Measurements from ENCODE around the gene CHST8. TPM values are rescaled to one million over a fixed set of nuclear protein-coding genes. Genes with fewer than 3 reads are reported as not detected.

Gene CHST8
- total RNA-seq, 1 experiment from 2014 or later = 0.79 TPM

DNA sequence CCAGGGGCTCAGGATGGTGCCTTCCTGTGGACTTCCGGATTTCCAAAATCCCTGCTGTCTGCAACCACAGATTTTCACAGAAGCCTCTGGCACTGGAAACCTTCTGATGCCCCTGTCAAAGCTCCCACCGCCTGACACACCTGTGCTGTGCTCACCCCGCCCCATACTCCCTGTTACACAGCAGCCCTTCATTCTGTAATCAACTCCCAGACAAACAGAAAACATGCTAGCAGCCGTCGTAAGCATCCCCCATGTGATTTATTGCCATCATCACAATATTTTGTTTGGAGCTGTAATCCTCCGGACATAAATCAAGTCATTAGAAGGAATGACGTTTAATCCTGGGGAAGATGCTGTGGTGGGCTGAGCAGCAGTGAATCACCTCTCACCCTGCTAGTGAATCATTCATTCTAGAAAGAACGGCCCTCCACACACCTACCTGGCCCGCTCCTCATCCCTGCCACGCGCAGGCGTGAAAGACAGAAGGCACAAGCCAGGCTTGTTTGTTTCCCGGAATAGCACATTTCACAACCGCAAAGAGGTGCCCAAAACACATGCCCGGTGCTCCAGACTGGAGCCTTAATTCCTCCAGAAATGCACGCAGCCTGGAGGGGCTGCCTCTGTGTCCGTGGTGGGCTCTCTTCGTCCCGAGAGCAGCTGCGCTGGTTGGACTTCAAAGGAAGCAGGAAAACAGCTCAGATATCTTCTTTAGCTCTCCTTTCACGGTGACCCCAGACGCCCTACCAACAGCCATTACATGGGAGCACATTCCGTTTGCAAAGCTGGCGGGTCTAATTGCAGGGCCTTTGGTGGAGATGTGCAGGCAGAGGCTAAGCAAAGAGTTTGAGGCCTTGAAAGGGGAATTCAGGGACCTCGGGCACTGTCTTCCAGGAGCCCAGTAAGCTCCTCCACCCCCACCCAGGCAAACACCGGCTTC, 133.6 kb downstream of the CHST8 start:
- no peak for DNase-seq (ENCODE audit: low read depth, low spot score)
- in situ Hi-C loops (cut with HindIII; ENCODE audit: low pct_unique_long_range_greater_than_20kb, low sequenced_read_pairs) = no loop called here

DNA sequence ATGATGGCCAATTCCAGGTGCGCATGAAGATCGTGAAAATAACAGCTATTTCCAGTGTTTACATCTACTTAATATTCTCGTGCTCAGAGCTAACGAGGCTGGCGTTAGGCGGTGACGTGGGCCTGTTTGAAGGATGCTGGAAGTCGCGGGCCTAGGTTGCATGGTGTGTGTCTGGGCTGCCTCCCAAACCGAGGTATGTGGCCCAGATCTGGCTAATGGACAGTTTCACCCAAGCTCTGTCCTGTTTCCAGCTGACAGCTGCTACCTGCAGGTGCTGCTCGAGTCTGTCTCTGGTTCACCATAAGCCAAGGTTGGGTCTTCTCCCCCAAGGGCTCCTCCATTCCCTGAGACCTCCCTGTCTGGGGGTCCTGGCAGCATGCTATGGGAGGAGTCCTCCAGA, 134.4 kb downstream of the CHST8 start:
- in situ Hi-C loops (cut with HindIII; ENCODE audit: low pct_unique_long_range_greater_than_20kb, low sequenced_read_pairs) = no loop called here
- DNase-seq (ENCODE audit: low read depth, low spot score) = no peak

GRCh38 chr19:33758541-33759013, 136.8 kb downstream of the CHST8 start:
- in situ Hi-C loops (cut with HindIII; ENCODE audit: low pct_unique_long_range_greater_than_20kb, low sequenced_read_pairs) = no loop called here
- no peak for DNase-seq (ENCODE audit: low read depth, low spot score)

- no peak for DNase-seq (ENCODE audit: low read depth, low spot score)
- in situ Hi-C loops (cut with HindIII; ENCODE audit: low pct_unique_long_range_greater_than_20kb, low sequenced_read_pairs) = no loop called here
Measured at GRCh38 chr19:33759356-33759755, 137.6 kb downstream of the CHST8 start.

GRCh38 chr19:33763633-33764371, 142.0 kb downstream of the CHST8 start:
- DNase-seq (ENCODE audit: low read depth, low spot score) = no peak
- in situ Hi-C loops (cut with HindIII; ENCODE audit: low pct_unique_long_range_greater_than_20kb, low sequenced_read_pairs) = no loop called here

DNA sequence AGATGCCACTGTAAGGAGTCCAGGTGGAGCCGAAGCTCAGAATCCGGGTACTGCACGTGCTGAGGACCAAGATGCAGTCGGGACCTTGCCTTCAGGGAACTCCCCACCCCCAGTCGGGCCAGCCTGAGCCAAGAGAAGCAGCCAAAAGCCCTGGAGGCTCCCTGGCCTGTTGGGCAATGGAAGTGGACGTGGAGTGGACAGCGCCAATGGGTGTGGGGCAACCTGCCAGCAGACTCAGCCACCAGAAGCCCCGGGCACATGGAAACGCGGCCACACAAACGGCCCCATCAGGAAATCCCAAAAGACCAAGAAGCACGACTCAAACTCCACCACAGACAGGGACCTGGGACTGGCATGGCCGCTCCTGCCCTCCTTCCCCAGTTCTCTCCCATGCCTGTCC, 144.9 kb downstream of the CHST8 start:
- in situ Hi-C loops (cut with HindIII; ENCODE audit: low pct_unique_long_range_greater_than_20kb, low sequenced_read_pairs) = no loop called here

GRCh38 chr19:33767898-33768413, 146.2 kb downstream of the CHST8 start:
- in situ Hi-C loops (cut with HindIII; ENCODE audit: low pct_unique_long_range_greater_than_20kb, low sequenced_read_pairs) = no loop called here
- peak; percentile 43 for DNase-seq (ENCODE audit: low read depth, low spot score)

More for the DNA sequence above, 144.9 kb downstream of the CHST8 start:
- DNase-seq (ENCODE audit: low read depth, low spot score) = no peak

DNA sequence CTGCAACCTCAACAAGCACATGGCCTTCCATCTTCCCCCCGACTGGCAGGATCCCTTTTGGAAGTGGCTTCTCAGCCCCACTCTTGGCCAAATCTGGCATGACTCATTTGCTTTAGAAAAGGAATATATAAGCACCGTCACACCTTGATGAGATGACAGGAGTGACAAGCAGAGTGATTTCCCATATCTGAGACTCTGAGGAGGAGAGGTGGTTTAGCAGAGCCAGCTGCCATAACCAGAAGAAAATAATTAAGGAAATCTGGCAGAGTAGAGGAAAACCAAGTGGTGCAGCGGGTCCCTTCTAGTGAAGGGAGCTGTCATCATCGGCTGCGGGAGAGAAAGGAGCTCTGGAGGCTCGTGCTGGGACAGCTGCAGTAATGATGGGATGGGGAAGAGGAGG, 147.5 kb downstream of the CHST8 start:
- no peak for DNase-seq (ENCODE audit: low read depth, low spot score)
- in situ Hi-C loops (cut with HindIII; ENCODE audit: low pct_unique_long_range_greater_than_20kb, low sequenced_read_pairs) = no loop called here

DNA sequence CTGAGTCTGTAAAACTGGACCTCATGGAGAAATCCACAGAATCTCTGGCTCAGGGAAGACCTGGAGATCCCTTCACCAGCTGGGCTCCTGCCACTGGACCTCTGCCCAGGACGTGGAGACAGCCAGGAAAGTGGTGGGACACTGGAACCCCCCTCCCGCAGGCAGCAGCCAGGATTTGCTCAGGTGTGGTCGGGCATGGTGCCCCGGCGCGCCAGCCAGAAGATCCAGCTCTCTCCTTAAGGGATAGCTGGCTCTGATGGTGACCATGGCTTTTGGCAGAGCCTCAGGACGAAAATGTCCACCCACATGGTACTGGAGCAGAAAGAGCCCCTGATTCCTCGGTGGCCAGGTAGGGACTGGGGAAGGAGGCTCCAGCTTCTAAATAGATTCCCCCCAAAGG, 148.4 kb downstream of the CHST8 start:
- in situ Hi-C loops (cut with HindIII; ENCODE audit: low pct_unique_long_range_greater_than_20kb, low sequenced_read_pairs) = no loop called here
- no peak for DNase-seq (ENCODE audit: low read depth, low spot score)

DNA sequence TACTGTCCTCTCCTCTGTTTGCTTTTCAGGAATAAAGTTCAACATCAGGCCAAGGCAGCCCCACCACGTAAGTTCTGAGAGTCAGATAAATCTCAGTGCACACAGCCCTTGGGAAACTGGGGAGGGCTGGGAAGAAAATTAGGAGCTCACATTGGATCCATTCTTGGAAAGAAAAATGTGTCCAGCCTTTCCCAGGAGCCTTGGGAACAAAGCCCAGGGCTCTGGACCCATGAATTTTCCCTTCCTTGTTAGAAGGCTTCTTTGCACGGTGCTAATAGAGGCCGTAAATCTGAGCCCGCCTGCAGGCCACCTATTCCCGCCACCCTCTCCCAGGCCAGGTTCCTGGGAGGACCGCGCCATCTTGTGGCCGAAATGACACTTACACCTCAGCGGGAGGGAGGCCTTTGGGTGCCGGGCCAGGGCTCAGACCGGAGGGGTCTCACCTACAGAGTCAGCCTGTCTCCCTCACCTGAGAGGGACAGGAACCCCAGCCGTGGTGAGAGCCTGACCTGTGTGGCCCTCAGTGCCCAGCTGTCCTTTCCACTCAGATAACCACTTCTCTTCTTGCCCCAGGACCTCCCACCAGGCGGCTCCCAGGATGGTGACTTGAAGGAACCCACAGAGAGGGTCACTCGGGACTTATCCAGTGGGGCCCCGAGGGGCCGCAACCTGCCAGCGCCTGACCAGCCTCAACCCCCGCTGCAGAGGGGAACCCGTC, 149.8 kb downstream of the CHST8 start:
- in situ Hi-C loops (cut with HindIII; ENCODE audit: low pct_unique_long_range_greater_than_20kb, low sequenced_read_pairs) = no loop called here
- peak; percentile 75 for DNase-seq (ENCODE audit: low read depth, low spot score)

DNA sequence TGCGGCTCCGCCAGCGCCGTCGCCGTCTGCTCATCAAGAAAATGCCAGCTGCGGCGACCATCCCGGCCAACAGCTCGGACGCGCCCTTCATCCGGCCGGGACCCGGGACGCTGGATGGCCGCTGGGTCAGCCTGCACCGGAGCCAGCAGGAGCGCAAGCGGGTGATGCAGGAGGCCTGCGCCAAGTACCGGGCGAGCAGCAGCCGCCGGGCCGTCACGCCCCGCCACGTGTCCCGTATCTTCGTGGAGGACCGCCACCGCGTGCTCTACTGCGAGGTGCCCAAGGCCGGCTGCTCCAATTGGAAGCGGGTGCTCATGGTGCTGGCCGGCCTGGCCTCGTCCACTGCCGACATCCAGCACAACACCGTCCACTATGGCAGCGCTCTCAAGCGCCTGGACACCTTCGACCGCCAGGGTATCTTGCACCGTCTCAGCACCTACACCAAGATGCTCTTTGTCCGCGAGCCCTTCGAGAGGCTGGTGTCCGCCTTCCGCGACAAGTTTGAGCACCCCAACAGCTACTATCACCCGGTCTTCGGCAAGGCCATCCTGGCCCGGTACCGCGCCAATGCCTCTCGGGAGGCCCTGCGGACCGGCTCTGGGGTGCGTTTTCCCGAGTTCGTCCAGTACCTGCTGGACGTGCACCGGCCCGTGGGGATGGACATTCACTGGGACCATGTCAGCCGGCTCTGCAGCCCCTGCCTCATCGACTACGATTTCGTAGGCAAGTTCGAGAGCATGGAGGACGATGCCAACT, 150.5 kb downstream of the CHST8 start:
- in situ Hi-C loops (cut with HindIII; ENCODE audit: low pct_unique_long_range_greater_than_20kb, low sequenced_read_pairs) = no loop called here

DNA sequence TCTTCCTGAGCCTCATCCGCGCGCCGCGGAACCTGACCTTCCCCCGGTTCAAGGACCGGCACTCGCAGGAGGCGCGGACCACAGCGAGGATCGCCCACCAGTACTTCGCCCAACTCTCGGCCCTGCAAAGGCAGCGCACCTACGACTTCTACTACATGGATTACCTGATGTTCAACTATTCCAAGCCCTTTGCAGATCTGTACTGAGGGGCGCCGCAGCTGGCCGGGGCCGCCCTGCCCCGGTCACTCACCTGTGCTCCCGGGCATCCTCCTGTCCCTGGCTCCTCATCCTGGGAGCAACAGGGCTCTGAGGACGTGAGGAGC, 151.1 kb downstream of the CHST8 start:
- DNase-seq (ENCODE audit: low read depth, low spot score) = no peak
- in situ Hi-C loops (cut with HindIII; ENCODE audit: low pct_unique_long_range_greater_than_20kb, low sequenced_read_pairs) = no loop called here

More for the DNA sequence above, 150.5 kb downstream of the CHST8 start:
- no peak for DNase-seq (ENCODE audit: low read depth, low spot score)

DNA sequence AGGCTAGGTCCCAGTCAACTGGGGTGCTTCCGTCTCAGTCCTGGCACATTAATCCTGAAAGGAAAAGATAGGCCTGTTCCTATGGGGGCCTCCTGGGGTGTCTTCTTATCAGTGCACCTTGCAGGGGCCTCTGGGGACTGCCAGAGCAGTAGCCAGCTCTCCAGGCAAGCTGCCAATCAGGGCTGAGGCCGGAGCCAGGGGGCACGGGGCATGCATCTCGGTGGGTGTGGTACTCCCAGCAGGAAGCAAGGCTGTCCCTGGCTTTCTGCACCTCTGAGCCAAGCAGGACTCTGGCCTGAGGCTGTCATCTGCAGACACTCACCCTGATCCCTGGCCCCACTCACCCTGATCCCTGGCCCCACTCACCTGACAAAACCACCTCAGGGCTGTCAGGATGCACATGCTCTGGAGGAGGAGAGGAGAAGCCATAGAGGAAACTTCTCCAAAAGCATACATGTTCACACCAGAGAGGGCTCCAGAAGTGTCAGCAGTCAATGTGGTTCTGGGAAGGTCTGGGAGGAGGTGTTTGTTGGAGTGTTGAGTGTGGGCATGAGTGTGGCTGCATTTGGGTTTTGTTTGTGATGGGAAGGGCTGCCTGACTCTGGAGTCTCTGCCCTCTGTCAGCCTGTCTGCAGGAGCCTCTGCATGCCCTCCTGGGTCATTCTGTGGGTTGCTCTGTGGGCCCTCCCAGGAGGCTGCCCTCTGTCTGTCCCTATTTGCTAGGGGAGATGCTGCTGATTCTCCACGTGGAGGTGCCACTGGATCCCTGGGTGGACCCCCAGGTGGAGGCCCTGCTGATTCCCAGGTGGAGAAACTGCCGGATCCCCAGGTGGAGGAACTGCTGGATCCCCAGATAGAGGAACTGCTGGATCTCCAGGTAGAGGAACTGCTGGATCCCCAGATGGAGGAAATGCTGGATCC, 152.2 kb downstream of the CHST8 start:
- DNase-seq (ENCODE audit: low read depth, low spot score) = no peak
- in situ Hi-C loops (cut with HindIII; ENCODE audit: low pct_unique_long_range_greater_than_20kb, low sequenced_read_pairs) = no loop called here

GRCh38 chr19:33774751-33775150, 153.0 kb downstream of the CHST8 start:
- DNase-seq (ENCODE audit: low read depth, low spot score) = no peak
- in situ Hi-C loops (cut with HindIII; ENCODE audit: low pct_unique_long_range_greater_than_20kb, low sequenced_read_pairs) = no loop called here

- no peak for DNase-seq (ENCODE audit: low read depth, low spot score)
- in situ Hi-C loops (cut with HindIII; ENCODE audit: low pct_unique_long_range_greater_than_20kb, low sequenced_read_pairs) = no loop called here
Measured at GRCh38 chr19:33775731-33776487, 154.2 kb downstream of the CHST8 start.

- in situ Hi-C loops (cut with HindIII; ENCODE audit: low pct_unique_long_range_greater_than_20kb, low sequenced_read_pairs) = no loop called here
Measured at GRCh38 chr19:33777351-33777750, 155.6 kb downstream of the CHST8 start.

More at GRCh38 chr19:33777351-33777750, 155.6 kb downstream of the CHST8 start:
- no peak for DNase-seq (ENCODE audit: low read depth, low spot score)

All from SK-MEL-5 (cell line).